Mesenchymal stem cell (in vitro differentiated cells and primary cell): ENCODE results near the gene PADI3.
A peak's percentile ranks its signal among the peaks of the same experiment; 100 is the strongest.

Source experiments
- DNase-seq: peaks from one replicate; pipeline ENCODE4 v3.0.0-alpha.2; 2013
- H2AFZ ChIP-seq: one replicate; pipeline ENCODE4 v1.6.1; 2013; ENCODE audit warnings: low read depth, mild to moderate bottlenecking, control low read depth, inconsistent platforms, low read length, moderate library complexity
- H2AK5ac ChIP-seq: 2 replicates; pipeline ENCODE4 v1.6.1; 2013; ENCODE audit warnings: low read length, moderate library complexity, mild to moderate bottlenecking, inconsistent platforms; ENCODE audit not compliant: severe bottlenecking
- H2BK120ac ChIP-seq: one replicate; pipeline ENCODE4 v1.6.1; 2013; ENCODE audit warnings: low read depth, mild to moderate bottlenecking, inconsistent platforms, low read length, moderate library complexity
- H2BK12ac ChIP-seq, 2 experiments: one replicate each; pipeline ENCODE4 v1.6.1; 2013; ENCODE audit warnings: inconsistent platforms in 2 of 2, low read length in 2 of 2, mild to moderate bottlenecking in 2 of 2, moderate library complexity in 2 of 2, control low read depth in 1 of 2
- H2BK15ac ChIP-seq: one replicate; pipeline ENCODE4 v1.6.1; 2013; ENCODE audit warnings: mild to moderate bottlenecking, low read depth, inconsistent platforms; ENCODE audit not compliant: poor library complexity, severe bottlenecking
- H2BK5ac ChIP-seq: 2 replicates; pipeline ENCODE4 v1.6.1; 2013; ENCODE audit warnings: low read depth, mild to moderate bottlenecking, low read length, control low read depth, inconsistent platforms; ENCODE audit not compliant: poor library complexity, severe bottlenecking
- H3K14ac ChIP-seq, 2 experiments: one replicate each; pipeline ENCODE4 v1.6.1; 2013; ENCODE audit warnings: inconsistent platforms in 2 of 2, low read length in 2 of 2, control low read depth in 1 of 2, mild to moderate bottlenecking in 1 of 2, moderate library complexity in 1 of 2
- H3K18ac ChIP-seq, 2 experiments: one replicate each; pipeline ENCODE4 v1.6.1; 2013; ENCODE audit warnings: inconsistent platforms in 2 of 2, low read length in 2 of 2, control low read depth in 1 of 2, low read depth in 1 of 2, mild to moderate bottlenecking in 1 of 2
- H3K23ac ChIP-seq, 2 experiments: one replicate each; pipeline ENCODE4 v1.6.1; 2013; ENCODE audit warnings: inconsistent platforms in 2 of 2, low read length in 2 of 2, mild to moderate bottlenecking in 2 of 2, moderate library complexity in 2 of 2, control low read depth in 1 of 2
- H3K27ac ChIP-seq: 2 replicates; pipeline ENCODE4 v1.5.1; 2013; ENCODE audit warnings: mild to moderate bottlenecking, moderate library complexity, low read length, control low read depth, inconsistent platforms; ENCODE audit not compliant: poor library complexity, severe bottlenecking
- H3K27me3 ChIP-seq, 2 experiments: 2 replicates each; pipeline versions ENCODE4 v1.6.1 to v1.7.0; 2013; ENCODE audit warnings: low read length in 2 of 2, mild to moderate bottlenecking in 2 of 2, moderate library complexity in 2 of 2, control low read depth in 1 of 2, inconsistent platforms in 1 of 2; ENCODE audit not compliant: control insufficient read depth in 1 of 2, insufficient read depth in 1 of 2
- H3K36me3 ChIP-seq, 2 experiments: 2 replicates each; pipeline versions ENCODE4 v1.6.1 to v1.7.0; 2013; ENCODE audit warnings: low read length in 2 of 2, control low read depth in 1 of 2, inconsistent platforms in 1 of 2, low read depth in 1 of 2, mild to moderate bottlenecking in 1 of 2; ENCODE audit not compliant: insufficient read depth in 2 of 2, control insufficient read depth in 1 of 2
- H3K4ac ChIP-seq, 2 experiments: one replicate each; pipeline ENCODE4 v1.6.1; 2013; ENCODE audit warnings: inconsistent platforms in 2 of 2, low read length in 2 of 2, mild to moderate bottlenecking in 2 of 2, moderate library complexity in 2 of 2, control low read depth in 1 of 2, low read depth in 1 of 2
- H3K4me1 ChIP-seq: 2 replicates; pipeline ENCODE4 v1.6.1; 2013; ENCODE audit warnings: low read depth, low read length, control low read depth; ENCODE audit not compliant: control insufficient read depth, insufficient read depth
- H3K4me2 ChIP-seq: 2 replicates; pipeline ENCODE4 v1.6.1; 2013; ENCODE audit warnings: low read length, mild to moderate bottlenecking, inconsistent platforms; ENCODE audit not compliant: poor library complexity, severe bottlenecking
- H3K4me3 ChIP-seq, 2 experiments: 2 replicates each; pipeline versions ENCODE4 v1.5.1 to v1.7.0; 2013; ENCODE audit warnings: low read length in 2 of 2, mild to moderate bottlenecking in 2 of 2, control low read depth in 1 of 2, low read depth in 1 of 2; ENCODE audit not compliant: insufficient read depth in 1 of 2
- H3K79me1 ChIP-seq: replicated peaks from 2 replicates; pipeline ENCODE4 v1.6.1; 2013; ENCODE audit warnings: mild to moderate bottlenecking, control low read depth, low read length, inconsistent platforms; ENCODE audit not compliant: poor library complexity, severe bottlenecking
- H3K9ac ChIP-seq: 2 replicates; pipeline ENCODE4 v1.7.0; 2013; ENCODE audit warnings: mild to moderate bottlenecking, low read length, moderate library complexity
- H3K9me3 ChIP-seq: 2 replicates; pipeline ENCODE4 v1.7.0; 2013; ENCODE audit warnings: mild to moderate bottlenecking, low read length; ENCODE audit not compliant: control insufficient read depth
- H4K8ac ChIP-seq: one replicate; pipeline ENCODE4 v1.6.1; 2013; ENCODE audit warnings: inconsistent platforms, mild to moderate bottlenecking, low read length, moderate library complexity
- H4K91ac ChIP-seq: one replicate; pipeline ENCODE4 v1.6.1; 2013; ENCODE audit warnings: mild to moderate bottlenecking, low read length, inconsistent platforms
- WGBS: methylation state at CpG from one replicate; pipeline ENCODE4 v1.1.7; 2013; ENCODE audit warnings: mixed read lengths; 5-methylcytosine and 5-hydroxymethylcytosine counted together

The PADI3 gene

GRCh38 chr1:17244821-17245740 is 3.8 kb upstream of the PADI3 start:
- peak overlapping the region; percentile 50 for H4K91ac ChIP-seq
- peak overlapping the region in 1 of 2 experiments; percentile 56 for H3K18ac ChIP-seq
- H2BK120ac ChIP-seq = no peak overlapping the region
- WGBS = 71% methylated on average over 14 of the region's 14 CpGs
- H3K9me3 ChIP-seq = no peaks in the 10 kb centered on the region
- H2AFZ ChIP-seq = peak overlapping the region; percentile 21
- H2BK15ac ChIP-seq = no peak overlapping the region
- peak overlapping the region in 1 of 2 experiments; percentile 25 for H3K4ac ChIP-seq
- H3K79me1 ChIP-seq = no peaks in the 10 kb centered on the region
- no peak overlapping the region for H3K4me2 ChIP-seq
- H3K23ac ChIP-seq = no peak overlapping the region
- no peak overlapping the region for H3K4me3 ChIP-seq
- no peak overlapping the region for H2BK12ac ChIP-seq
- peak overlapping the region; percentile 37 for H4K8ac ChIP-seq
- H3K14ac ChIP-seq = peak overlapping the region in 1 of 2 experiments; percentile 62
- peak overlapping the region; percentile 85 for H2AK5ac ChIP-seq
- no peak for DNase-seq
- no peak overlapping the region for H3K9ac ChIP-seq
- H2BK5ac ChIP-seq = peak overlapping the region; percentile 36
- H3K36me3 ChIP-seq = peaks cover 0 to 12% of the 10 kb centered on the region in 2 experiments
- peaks cover 0 to 80% of the 10 kb centered on the region in 2 experiments for H3K27me3 ChIP-seq
- H3K27ac ChIP-seq = peak overlapping the region; percentile 59
- peaks cover 26% of the 10 kb centered on the region for H3K4me1 ChIP-seq

- Histone ChIP-seq H3K79me1 (no peaks in the 10 kb centered on the region), H4K91ac (peak overlapping the region; percentile 23), H2BK120ac (no peak overlapping the region), H3K9me3 (no peaks in the 10 kb centered on the region), H3K4ac (peak overlapping the region in 1 of 2 experiments; percentile 25), H3K4me1 (peaks cover 29% of the 10 kb centered on the region), H2BK15ac (no peak overlapping the region), H3K14ac (no peak overlapping the region), H3K4me2 (peak overlapping the region; percentile 6), H3K27ac (peak overlapping the region; percentile 59), H3K36me3 (peaks cover 0 to 6% of the 10 kb centered on the region in 2 experiments), H3K23ac (no peak overlapping the region), H4K8ac (no peak overlapping the region), H2BK5ac (no peak overlapping the region), H2AFZ (no peak overlapping the region), H3K27me3 (peaks cover 0 to 78% of the 10 kb centered on the region in 2 experiments), H3K4me3 (no peak overlapping the region), H3K9ac (no peak overlapping the region), H3K18ac (peak overlapping the region in 1 of 2 experiments; percentile 11), H2BK12ac (peak overlapping the region in 1 of 2 experiments; percentile 29), H2AK5ac (peak overlapping the region; percentile 27)
- no peak for DNase-seq
- 83% methylated on average over 7 of the region's 7 CpGs for WGBS
Observed at GRCh38 chr1:17245816-17246325, 3.0 kb upstream of the PADI3 start.

- Histone ChIP-seq H3K9ac (no peak overlapping the region), H3K14ac (no peak overlapping the region), H3K4me1 (peaks cover 35% of the 10 kb centered on the region), H2BK12ac (no peak overlapping the region), H3K4ac (no peak overlapping the region), H3K18ac (no peak overlapping the region), H3K4me2 (no peak overlapping the region), H2AK5ac (peak overlapping the region; percentile 6), H2BK15ac (no peak overlapping the region), H3K36me3 (peaks cover 0 to 6% of the 10 kb centered on the region in 2 experiments), H3K27me3 (peaks cover 0 to 69% of the 10 kb centered on the region in 2 experiments), H3K9me3 (no peaks in the 10 kb centered on the region), H4K8ac (peak overlapping the region; percentile 8), H3K79me1 (no peaks in the 10 kb centered on the region), H2BK5ac (no peak overlapping the region), H3K4me3 (no peak overlapping the region), H3K23ac (no peak overlapping the region), H2BK120ac (no peak overlapping the region), H3K27ac (no peak overlapping the region), H4K91ac (no peak overlapping the region), H2AFZ (no peak overlapping the region)
- DNase-seq = no peak
- 79% methylated on average over 2 of the region's 2 CpGs for WGBS
Observed at GRCh38 chr1:17246971-17247370, 1.9 kb upstream of the PADI3 start.

GRCh38 chr1:17250601-17251000 is 1.7 kb downstream of the PADI3 start:
- WGBS = 69% methylated on average over 7 of the region's 7 CpGs
- Histone ChIP-seq H3K14ac (no peak overlapping the region), H3K27me3 (peaks cover 0 to 57% of the 10 kb centered on the region in 2 experiments), H3K79me1 (no peaks in the 10 kb centered on the region), H3K23ac (no peak overlapping the region), H3K9me3 (no peaks in the 10 kb centered on the region), H2BK5ac (no peak overlapping the region), H2AFZ (no peak overlapping the region), H3K4me3 (no peak overlapping the region), H3K4me1 (peaks cover 27% of the 10 kb centered on the region), H3K4ac (no peak overlapping the region), H2AK5ac (no peak overlapping the region), H3K9ac (no peak overlapping the region), H2BK15ac (no peak overlapping the region), H4K91ac (no peak overlapping the region), H4K8ac (no peak overlapping the region), H3K4me2 (no peak overlapping the region), H3K18ac (no peak overlapping the region), H2BK12ac (no peak overlapping the region), H3K36me3 (no peaks in the 10 kb centered on the region), H3K27ac (no peak overlapping the region), H2BK120ac (no peak overlapping the region)
- no peak for DNase-seq
